HG03354 (cell line): ENCODE measurements around the gene PPTC7.
"Not testable (repeated sequence)": the region's sequence is repeated elsewhere in the genome, so short reads cannot be mapped to it uniquely, and the experiment has no call there.

Experiments
- ATAC-seq: cut with Tn5 transposase; IDR thresholded peaks from one replicate; pipeline ENCODE4 v1.9.1; 2021; ENCODE audit warnings: mild to moderate bottlenecking; ENCODE audit not compliant: unreplicated experiment, poor library complexity, severe bottlenecking

PPTC7 gene

GRCh38 chr12:110587102-110587501 lies 4.0 kb upstream of the PPTC7 start:
- not testable (repeated sequence) for ATAC-seq

- no peak for ATAC-seq
Measured at GRCh38 chr12:110585231-110585799, 2.2 kb upstream of the PPTC7 start.

- ATAC-seq = peak; percentile 40
Measured at GRCh38 chr12:110582276-110583136, 612 bp downstream of the PPTC7 start.

GRCh38 chr12:110581931-110582275 lies 1.2 kb downstream of the PPTC7 start:
- ATAC-seq = no peak

GRCh38 chr12:110579535-110580253 lies 3.4 kb downstream of the PPTC7 start:
- ATAC-seq = no peak

GRCh38 chr12:110578694-110579534 lies 4.2 kb downstream of the PPTC7 start:
- no peak for ATAC-seq

- ATAC-seq = peak; percentile 23
Measured at GRCh38 chr12:110577864-110578693, 5.0 kb downstream of the PPTC7 start.

GRCh38 chr12:110576504-110576903 lies 6.6 kb downstream of the PPTC7 start:
- ATAC-seq = no peak

GRCh38 chr12:110575326-110575725 lies 7.8 kb downstream of the PPTC7 start:
- ATAC-seq = no peak

GRCh38 chr12:110574717-110575230 lies 8.3 kb downstream of the PPTC7 start:
- ATAC-seq = not testable (repeated sequence)

- ATAC-seq = no peak
Measured at GRCh38 chr12:110574044-110574443, 9.1 kb downstream of the PPTC7 start.

- ATAC-seq = not testable (repeated sequence)
Measured at GRCh38 chr12:110570798-110571197, 12.3 kb downstream of the PPTC7 start.

GRCh38 chr12:110569838-110570237 lies 13.3 kb downstream of the PPTC7 start:
- ATAC-seq = not testable (repeated sequence)

GRCh38 chr12:110568752-110569151 lies 14.4 kb downstream of the PPTC7 start:
- ATAC-seq = no peak

GRCh38 chr12:110566993-110567392 lies 16.1 kb downstream of the PPTC7 start:
- ATAC-seq = no peak

GRCh38 chr12:110565894-110566871 lies 16.9 kb downstream of the PPTC7 start:
- no peak for ATAC-seq

GRCh38 chr12:110564471-110564991 lies 18.6 kb downstream of the PPTC7 start:
- no peak for ATAC-seq
